ENCODE measurements around the gene FBXW4.

GRCh38 chr10:101651336-101651735 lies 43.6 kb downstream of the FBXW4 start:
- TF ChIP-seq POLR2A (IDR thresholded peaks at IDR 0.05): no peak
- TF ChIP-seq, protein P1, sequence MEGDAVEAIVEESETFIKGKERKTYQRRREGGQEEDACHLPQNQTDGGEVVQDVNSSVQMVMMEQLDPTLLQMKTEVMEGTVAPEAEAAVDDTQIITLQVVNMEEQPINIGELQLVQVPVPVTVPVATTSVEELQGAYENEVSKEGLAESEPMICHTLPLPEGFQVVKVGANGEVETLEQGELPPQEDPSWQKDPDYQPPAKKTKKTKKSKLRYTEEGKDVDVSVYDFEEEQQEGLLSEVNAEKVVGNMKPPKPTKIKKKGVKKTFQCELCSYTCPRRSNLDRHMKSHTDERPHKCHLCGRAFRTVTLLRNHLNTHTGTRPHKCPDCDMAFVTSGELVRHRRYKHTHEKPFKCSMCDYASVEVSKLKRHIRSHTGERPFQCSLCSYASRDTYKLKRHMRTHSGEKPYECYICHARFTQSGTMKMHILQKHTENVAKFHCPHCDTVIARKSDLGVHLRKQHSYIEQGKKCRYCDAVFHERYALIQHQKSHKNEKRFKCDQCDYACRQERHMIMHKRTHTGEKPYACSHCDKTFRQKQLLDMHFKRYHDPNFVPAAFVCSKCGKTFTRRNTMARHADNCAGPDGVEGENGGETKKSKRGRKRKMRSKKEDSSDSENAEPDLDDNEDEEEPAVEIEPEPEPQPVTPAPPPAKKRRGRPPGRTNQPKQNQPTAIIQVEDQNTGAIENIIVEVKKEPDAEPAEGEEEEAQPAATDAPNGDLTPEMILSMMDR (IDR thresholded peaks at IDR 0.05): no peak
